ENCODE data around the gene SH3PXD2A. TPM values are rescaled to one million over a fixed set of nuclear protein-coding genes. Genes with fewer than 3 reads are reported as not detected.

The SH3PXD2A gene
- total and polyA plus RNA-seq, 12 donors, result 6.9 to 44.9 (median 34.4) TPM

- no peak for ATAC-seq
- intact Hi-C loops (cut with DNase I), result no loop called here
- no peak for DNase-seq
- 60 to 67% methylated on average over 7 of the region's 7 CpGs for WGBS, 2 donors
- Histone ChIP-seq H3K4me3 (no peak overlapping the region), H3K27ac (peak overlapping the region in 6 of 10 donors; percentile 22 to 73 (median 38)), H3K27me3 (no peaks in the 10 kb centered on the region), H3K36me3 (peaks cover 0 to 10% (median 0%) of the 10 kb centered on the region in 9 donors), H3K4me1 (peaks cover 8 to 66% (median 42%) of the 10 kb centered on the region in 9 donors), H3K9me3 (no peaks in the 10 kb centered on the region)
- TF ChIP-seq CTCF (IDR thresholded peaks at IDR 0.05), result no peak
Measured at GRCh38 chr10:103819493-103819892, 35.9 kb downstream of the SH3PXD2A start.

- Histone ChIP-seq H3K36me3 (peaks cover 0 to 10% (median 0%) of the 10 kb centered on the region in 9 donors), H3K4me3 (no peak overlapping the region), H3K4me1 (peaks cover 5 to 60% (median 36%) of the 10 kb centered on the region in 9 donors), H3K27ac (peak overlapping the region in 1 of 10 donors; percentile 42), H3K9me3 (no peaks in the 10 kb centered on the region), H3K27me3 (no peaks in the 10 kb centered on the region)
- intact Hi-C loops (cut with DNase I), result no loop called here
- WGBS, 2 donors, result 73 to 85% methylated on average over 6 of the region's 6 CpGs
- DNase-seq (no peak), ATAC-seq (peak in 1 of 8 donors; percentile 3)
- no peak for TF ChIP-seq CTCF (IDR thresholded peaks at IDR 0.05)
Measured at GRCh38 chr10:103818765-103819374, 36.5 kb downstream of the SH3PXD2A start.

GRCh38 chr10:103818105-103818504 is 37.3 kb downstream of the SH3PXD2A start:
- Histone ChIP-seq H3K9me3 (no peaks in the 10 kb centered on the region), H3K4me1 (peaks cover 5 to 54% (median 29%) of the 10 kb centered on the region in 9 donors), H3K36me3 (peaks cover 0 to 10% (median 0%) of the 10 kb centered on the region in 9 donors), H3K27me3 (no peaks in the 10 kb centered on the region), H3K27ac (no peak overlapping the region), H3K4me3 (no peak overlapping the region)
- no peak for DNase-seq
- no peak for ATAC-seq
- intact Hi-C loops (cut with DNase I), result no loop called here
- WGBS, 2 donors, result 85 to 88% methylated on average over 3 of the region's 3 CpGs
- no peak for TF ChIP-seq CTCF (IDR thresholded peaks at IDR 0.05)

GRCh38 chr10:103816431-103816830 is 38.9 kb downstream of the SH3PXD2A start:
- TF ChIP-seq CTCF (IDR thresholded peaks at IDR 0.05), result no peak
- H3K4me3 ChIP-seq, result no peak overlapping the region
- intact Hi-C loops (cut with DNase I), result no loop called here
- H3K9me3 ChIP-seq, result no peaks in the 10 kb centered on the region
- no peak for ATAC-seq
- H3K27me3 ChIP-seq, result no peaks in the 10 kb centered on the region
- WGBS, 2 donors, result 58 to 66% methylated on average over 6 of the region's 6 CpGs
- peaks cover 0 to 10% (median 0%) of the 10 kb centered on the region in 9 donors for H3K36me3 ChIP-seq
- H3K4me1 ChIP-seq, result peaks cover 5 to 61% (median 39%) of the 10 kb centered on the region in 9 donors
- no peak for DNase-seq
- H3K27ac ChIP-seq, result no peak overlapping the region

All from heart right ventricle (tissue), 16 donors.